Loucy (cell line): Measurements from ENCODE around the gene IFITM1.

Source experiments
- CTCF ChIP-seq: fragments of 200-600 bp; sonication (generic); conservative IDR thresholded peaks from 2 replicates; pipeline ENCODE4 v1.5.1; 2014; ENCODE audit warnings: mild to moderate bottlenecking, antibody characterized with exemption, low read length
- EZH2phosphoT487 ChIP-seq: fragments of 200-600 bp; IDR thresholded peaks from 2 replicates; pipeline ENCODE4 v1.6.1; 2018; ENCODE audit warnings: antibody characterized with exemption, mild to moderate bottlenecking, moderate library complexity, borderline replicate concordance

GRCh38 chr11:267491-267994 lies 46.3 kb upstream of the IFITM1 start:
- TF ChIP-seq CTCF (no peak), EZH2phosphoT487 (no peak)
